ENCODE data around the gene HNRNPA0. TPM values are rescaled to one million over a fixed set of nuclear protein-coding genes. Genes with fewer than 3 reads are reported as not detected.

HNRNPA0 gene
- total and polyA plus RNA-seq, 2 experiments from 2014 or later = 15.1 to 39.9 TPM

- TF ChIP-seq ZNF462 (CRISPR knock-in tag; IDR thresholded peaks at IDR 0.05) (no peak), EZH2 (IDR thresholded peaks at IDR 0.05; ENCODE audit: low read depth, unreplicated experiment) (no peak), EZH2phosphoT487 (IDR thresholded peaks at IDR 0.05; ENCODE audit: unreplicated experiment) (no peak), CREB1 (CRISPR knock-in tag; IDR thresholded peaks at IDR 0.05; ENCODE audit: low read depth) (no peak), CTCF (conservative IDR thresholded peaks at IDR 0.05; ENCODE audit: low read depth in 2 of 2) (no peak)
Observed at GRCh38 chr5:137739737-137740136, 14.4 kb downstream of the HNRNPA0 start (continued).

GRCh38 chr5:137738947-137739346 is 15.2 kb downstream of the HNRNPA0 start:
- Histone ChIP-seq H4K20me1 (replicated peaks; ENCODE audit: insufficient read depth) (no peaks in the 10 kb centered on the region), H3K9me2 (ENCODE audit: insufficient read depth) (no peaks in the 10 kb centered on the region), H3K4me1 (ENCODE audit: insufficient read depth) (peaks cover 24% of the 10 kb centered on the region), H2AFZ (no peak overlapping the region), H3F3A (replicated peaks; ENCODE audit: low read depth) (no peaks in the 10 kb centered on the region), H3K27me3 (ENCODE audit: insufficient read depth) (no peaks in the 10 kb centered on the region), H3K4me2 (no peak overlapping the region), H3K27ac (ENCODE audit: low read depth) (no peak overlapping the region), H3K36me3 (ENCODE audit: insufficient read depth) (no peaks in the 10 kb centered on the region), H3K4me3 (no peak overlapping the region), H3K79me2 (replicated peaks; ENCODE audit: insufficient read depth) (peaks cover 9% of the 10 kb centered on the region)
- peaks cover 11% of the 10 kb centered on the region; the same call in 2 of the 3 replicates for H3K4me1 Mint-ChIP-seq
- ATAC-seq (no peak), DNase-seq (ENCODE audit: low spot score) (no peak)
- TF ChIP-seq ZNF462 (CRISPR knock-in tag; IDR thresholded peaks at IDR 0.05) (no peak), CREB1 (CRISPR knock-in tag; IDR thresholded peaks at IDR 0.05; ENCODE audit: low read depth) (no peak), EZH2phosphoT487 (IDR thresholded peaks at IDR 0.05; ENCODE audit: unreplicated experiment) (no peak)
- H3K27me3 Mint-ChIP-seq (ENCODE audit: insufficient read depth, low read depth, poor library complexity) = peaks cover 2% of the 10 kb centered on the region
- no peaks in the 10 kb centered on the region for H3K36me3 Mint-ChIP-seq (ENCODE audit: low read depth)
- no peak overlapping the region for H3K27ac Mint-ChIP-seq
- H3K9me3 Mint-ChIP-seq = peaks cover 6% of the 10 kb centered on the region
- no peak overlapping the region for H3K4me3 Mint-ChIP-seq

Measured in GM23338 (cell line).